Panc1 (cell line): ENCODE results near the gene C10orf88. TPM values are rescaled to one million over a fixed set of nuclear protein-coding genes. Genes with fewer than 3 reads are reported as not detected.

Experiments
- ATAC-seq: fragments of 200-7000 bp; cut with Tn5 transposase; 2 replicates; pipeline ENCODE4 v1.9.1; 2020; ENCODE audit warnings: mild to moderate bottlenecking, moderate library complexity
- BruUV-seq: library from RNA; stranded (reverse); fragments of 400-500 nt; replicated peaks from 2 replicates; lab custom pipeline; 2021; lab: Mats Ljungman, UMichigan
- CTCF ChIA-PET: fragments of 300-600 bp; sonication (Branson Sonifier 250); formaldehyde crosslinking; loops from one replicate; lab custom pipeline; 2022; ENCODE audit warnings: antibody characterized with exemption; lab: Charles Lee
- POLR2A ChIA-PET: fragments of 300-600 bp; sonication (Branson Sonifier 250); formaldehyde crosslinking; loops from one replicate; lab custom pipeline; 2022; ENCODE audit warnings: antibody characterized with exemption; lab: Charles Lee
- DNase-seq: peaks from one replicate; pipeline ENCODE4 v3.0.0-alpha.2; 2010; ENCODE audit warnings: low read depth, low spot score
- H3K27ac ChIP-seq: 2 replicates; pipeline ENCODE4 v1.5.1; 2011; ENCODE audit warnings: mild to moderate bottlenecking, low read length, inconsistent platforms
- H3K27me3 ChIP-seq: fragments of 200-500 bp; sonication (Bioruptor generic); 2 replicates; pipeline ENCODE4 v1.6.0; 2014; ENCODE audit warnings: low read length, inconsistent platforms; ENCODE audit not compliant: control insufficient read depth, insufficient read depth
- H3K36me3 ChIP-seq: fragments of 200-500 bp; sonication (Bioruptor generic); 2 replicates; pipeline ENCODE4 v1.5.1; 2014; ENCODE audit warnings: inconsistent platforms, mild to moderate bottlenecking, low read length, moderate library complexity; ENCODE audit not compliant: control insufficient read depth, insufficient read depth
- H3K4me1 ChIP-seq: 2 replicates; pipeline ENCODE4 v1.5.1; 2011; ENCODE audit warnings: inconsistent platforms, mild to moderate bottlenecking, low read length, moderate library complexity; ENCODE audit not compliant: control insufficient read depth, insufficient read depth
- H3K4me3 ChIP-seq, 2 experiments: 2 replicates each; pipeline ENCODE4 v1.5.1; 2011 to 2012; ENCODE audit warnings: low read depth in 2 of 2, low read length in 2 of 2, mild to moderate bottlenecking in 2 of 2, inconsistent platforms in 1 of 2, moderate library complexity in 1 of 2
- H3K9me3 ChIP-seq: fragments of 200-500 bp; sonication (Bioruptor generic); 2 replicates; pipeline ENCODE4 v1.5.1; 2014; ENCODE audit warnings: low read depth, mild to moderate bottlenecking, inconsistent platforms, low read length, moderate library complexity; ENCODE audit not compliant: control insufficient read depth, insufficient read depth
- POLR2AphosphoS5 ChIP-seq: IDR thresholded peaks from 2 replicates; pipeline ENCODE4 v1.6.1; 2012; ENCODE audit warnings: mild to moderate bottlenecking, low read depth, low read length, moderate library complexity
- REST ChIP-seq, 2 experiments: IDR thresholded peaks; 2 replicates each; pipeline ENCODE4 v1.6.1; 2011 to 2012; ENCODE audit warnings: low read depth in 2 of 2, control low read depth in 1 of 2, low read length in 1 of 2, mild to moderate bottlenecking in 1 of 2, moderate library complexity in 1 of 2; ENCODE audit not compliant: insufficient read depth in 1 of 2
- SIN3A ChIP-seq: IDR thresholded peaks from 2 replicates; pipeline ENCODE4 v1.6.1; 2012; ENCODE audit warnings: low read depth, mild to moderate bottlenecking, low read length, moderate library complexity, borderline replicate concordance; ENCODE audit not compliant: insufficient read depth
- TCF7L2 ChIP-seq: IDR thresholded peaks from 2 replicates; pipeline ENCODE4 v1.6.1; 2011; ENCODE audit warnings: mild to moderate bottlenecking, low read depth, low read length, inconsistent platforms
- in situ Hi-C: cut with HindIII; loops from 2 replicates; pipeline ENCODE4 v1.10.0; 2016; ENCODE audit warnings: low sequenced_read_pairs, low pct_unique_long_range_greater_than_20kb
- intact Hi-C: fragments of 100-400 bp; cut with micrococcal nuclease; formaldehyde crosslinking; loops from one replicate; pipeline ENCODE4 v1.10.0; 2022; ENCODE audit not compliant: unreplicated experiment
- total RNA-seq: library from RNA; stranded (reverse); gene quantifications from one replicate; pipeline ENCODE4 v1.2.1, GENCODE V29; 2021; ENCODE audit not compliant: unreplicated experiment
- TF ChIP-seq, protein P1 (sequence below): fragments of 450-650 bp; IDR thresholded peaks from 2 replicates; pipeline ENCODE4 v1.5.1; 2017; ENCODE audit warnings: mild to moderate bottlenecking

Gene C10orf88
- total RNA-seq, 1 experiment from 2014 or later, result 21.7 TPM

DNA sequence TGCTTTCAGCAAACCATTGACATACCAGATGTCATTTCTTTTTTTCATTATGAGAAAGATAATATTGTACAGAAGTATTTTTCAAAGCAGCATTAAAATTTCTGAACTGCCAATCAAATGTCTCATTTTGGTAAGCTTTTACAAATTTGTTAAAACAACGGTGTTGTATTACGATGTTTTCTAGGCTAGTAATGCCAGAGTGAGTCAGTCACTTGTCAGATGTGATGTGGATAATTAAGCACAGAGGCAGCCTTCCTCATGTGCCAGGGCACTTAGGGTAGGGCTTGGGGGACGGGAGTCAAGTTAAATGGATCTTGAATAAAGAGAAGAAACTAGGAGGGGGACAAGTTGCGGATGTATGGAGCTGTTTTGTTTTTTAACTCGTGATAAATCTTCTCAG is 36.3 kb upstream of the C10orf88 start:
- Histone ChIP-seq H3K9me3 (no peaks in the 10 kb centered on the region), H3K27me3 (no peaks in the 10 kb centered on the region), H3K4me1 (no peaks in the 10 kb centered on the region), H3K36me3 (peaks cover 6% of the 10 kb centered on the region), H3K4me3 (no peak overlapping the region), H3K27ac (no peak overlapping the region)
- ChIA-PET POLR2A (interaction anchor here (0.7 kb wide), 1 partner anchor 11 kb away, joined by 6 read pairs; no protein-coding TSS in a partner anchor), CTCF (no interaction called here)
- TF ChIP-seq POLR2AphosphoS5 (no peak), SIN3A (no peak), REST (IDR thresholded peaks at IDR 0.05; ENCODE audit: insufficient read depth in 1 of 2, low read depth in 2 of 2, low read length in 1 of 2) (no peak), TCF7L2 (no peak)
- TF ChIP-seq, protein P1, sequence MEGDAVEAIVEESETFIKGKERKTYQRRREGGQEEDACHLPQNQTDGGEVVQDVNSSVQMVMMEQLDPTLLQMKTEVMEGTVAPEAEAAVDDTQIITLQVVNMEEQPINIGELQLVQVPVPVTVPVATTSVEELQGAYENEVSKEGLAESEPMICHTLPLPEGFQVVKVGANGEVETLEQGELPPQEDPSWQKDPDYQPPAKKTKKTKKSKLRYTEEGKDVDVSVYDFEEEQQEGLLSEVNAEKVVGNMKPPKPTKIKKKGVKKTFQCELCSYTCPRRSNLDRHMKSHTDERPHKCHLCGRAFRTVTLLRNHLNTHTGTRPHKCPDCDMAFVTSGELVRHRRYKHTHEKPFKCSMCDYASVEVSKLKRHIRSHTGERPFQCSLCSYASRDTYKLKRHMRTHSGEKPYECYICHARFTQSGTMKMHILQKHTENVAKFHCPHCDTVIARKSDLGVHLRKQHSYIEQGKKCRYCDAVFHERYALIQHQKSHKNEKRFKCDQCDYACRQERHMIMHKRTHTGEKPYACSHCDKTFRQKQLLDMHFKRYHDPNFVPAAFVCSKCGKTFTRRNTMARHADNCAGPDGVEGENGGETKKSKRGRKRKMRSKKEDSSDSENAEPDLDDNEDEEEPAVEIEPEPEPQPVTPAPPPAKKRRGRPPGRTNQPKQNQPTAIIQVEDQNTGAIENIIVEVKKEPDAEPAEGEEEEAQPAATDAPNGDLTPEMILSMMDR, result no peak
- BruUV-seq, result no TSS peak
- ATAC-seq, result no peak
- intact Hi-C loops (no loop called here), in situ Hi-C loops (no loop called here)
- no peak for DNase-seq

DNA sequence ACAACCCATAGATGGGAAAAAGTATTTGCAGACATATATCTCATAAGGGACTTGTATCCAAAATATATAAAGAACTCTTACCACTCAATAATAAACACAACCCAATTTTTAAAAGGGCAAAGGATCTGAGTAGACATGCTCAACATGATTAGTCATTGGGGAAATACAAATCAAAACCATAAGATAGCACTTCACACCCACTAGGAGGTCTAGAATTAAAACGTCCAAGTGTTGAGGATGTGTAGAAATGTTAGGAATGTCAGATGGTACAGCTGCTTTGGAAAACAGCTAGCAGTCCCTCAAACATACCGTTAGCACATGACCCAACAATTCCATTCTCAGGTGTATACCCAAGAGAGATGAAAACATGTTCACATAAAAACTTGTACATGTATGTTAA is 34.5 kb upstream of the C10orf88 start:
- H3K9me3 ChIP-seq, result no peaks in the 10 kb centered on the region
- no TSS peak for BruUV-seq
- intact Hi-C loops, result no loop called here
- DNase-seq (no peak), ATAC-seq (no peak)
- H3K4me1 ChIP-seq, result no peaks in the 10 kb centered on the region
- POLR2A ChIA-PET, result no interaction called here
- H3K4me3 ChIP-seq, result no peak overlapping the region
- TF ChIP-seq POLR2AphosphoS5 (no peak), SIN3A (no peak), TCF7L2 (no peak), REST (IDR thresholded peaks at IDR 0.05; ENCODE audit: insufficient read depth in 1 of 2, low read depth in 2 of 2, low read length in 1 of 2) (no peak)
- TF ChIP-seq, protein P1, result no peak
- H3K27ac ChIP-seq, result no peak overlapping the region
- in situ Hi-C loops, result no loop called here
- H3K27me3 ChIP-seq, result no peaks in the 10 kb centered on the region
- H3K36me3 ChIP-seq, result peaks cover 6% of the 10 kb centered on the region
- CTCF ChIA-PET, result no interaction called here
